Stimulated activated CD8-positive, alpha-beta memory T cell treated with anti-CD3 and anti-CD28 coated beads, Interleukin-12 subunit alpha, Interleukin-12 subunit beta, amount 100 ng/mL, for 24 hours (primary cell): ENCODE results near the gene HDAC4.

Source experiments
- DNase-seq: peaks from one replicate; pipeline ENCODE4 v3.0.0-alpha.2; 2020; ENCODE audit errors: extremely low read depth

The HDAC4 gene

GRCh38 chr2:239014458-239015217 is 386.2 kb downstream of the HDAC4 start:
- DNase-seq, result no peak

- DNase-seq, result no peak
Measured at GRCh38 chr2:239013678-239013976, 387.2 kb downstream of the HDAC4 start.

- no peak for DNase-seq
Measured at GRCh38 chr2:239012936-239013677, 387.7 kb downstream of the HDAC4 start.

- no peak for DNase-seq
Measured at GRCh38 chr2:239012228-239012627, 388.6 kb downstream of the HDAC4 start.

GRCh38 chr2:239009589-239009961 is 391.2 kb downstream of the HDAC4 start:
- no peak for DNase-seq

- DNase-seq, result no peak
Measured at GRCh38 chr2:239008677-239009588, 391.9 kb downstream of the HDAC4 start.

- no peak for DNase-seq
Measured at GRCh38 chr2:239008004-239008403, 392.8 kb downstream of the HDAC4 start.

- no peak for DNase-seq
Measured at GRCh38 chr2:239006622-239007285, 394.1 kb downstream of the HDAC4 start.

- no peak for DNase-seq
Measured at GRCh38 chr2:239005586-239005985, 395.2 kb downstream of the HDAC4 start.

GRCh38 chr2:239004274-239005015 is 396.4 kb downstream of the HDAC4 start:
- DNase-seq, result no peak

- no peak for DNase-seq
Measured at GRCh38 chr2:239003624-239004273, 397.1 kb downstream of the HDAC4 start.

GRCh38 chr2:239002954-239003623 is 397.7 kb downstream of the HDAC4 start:
- no peak for DNase-seq

- DNase-seq, result no peak
Measured at GRCh38 chr2:239002591-239002953, 398.2 kb downstream of the HDAC4 start.

- no peak for DNase-seq
Measured at GRCh38 chr2:239001794-239002193, 399.0 kb downstream of the HDAC4 start.

- DNase-seq, result no peak
Measured at GRCh38 chr2:239000500-239001073, 400.2 kb downstream of the HDAC4 start.

GRCh38 chr2:239000089-239000488 is 400.7 kb downstream of the HDAC4 start:
- no peak for DNase-seq

GRCh38 chr2:238999291-238999741 is 401.5 kb downstream of the HDAC4 start:
- no peak for DNase-seq

- DNase-seq, result no peak
Measured at GRCh38 chr2:238998801-238999200, 402.0 kb downstream of the HDAC4 start.
